ENCODE results near the gene BICC1.
A peak's percentile ranks its signal among the peaks of the same experiment; 100 is the strongest.

Gene BICC1

GRCh38 chr10:58820861-58821751, 308.4 kb downstream of the BICC1 start:
- DNase-seq (ENCODE audit: low read depth): peak; percentile 29

GRCh38 chr10:58821752-58822056, 309.0 kb downstream of the BICC1 start:
- DNase-seq (ENCODE audit: low read depth): no peak

- no peak for DNase-seq (ENCODE audit: low read depth)
Measured at GRCh38 chr10:58823983-58824382, 311.3 kb downstream of the BICC1 start.

- no peak for DNase-seq (ENCODE audit: low read depth)
Measured at GRCh38 chr10:58824396-58824795, 311.7 kb downstream of the BICC1 start.

GRCh38 chr10:58826694-58827093, 314.0 kb downstream of the BICC1 start:
- DNase-seq (ENCODE audit: low read depth): no peak

- DNase-seq (ENCODE audit: low read depth): no peak
Measured at GRCh38 chr10:58827381-58827780, 314.7 kb downstream of the BICC1 start.

- DNase-seq (ENCODE audit: low read depth): no peak
Measured at GRCh38 chr10:58829839-58830238, 317.2 kb downstream of the BICC1 start.

GRCh38 chr10:58830697-58831096, 318.0 kb downstream of the BICC1 start:
- no peak for DNase-seq (ENCODE audit: low read depth)

GRCh38 chr10:58833771-58834561, 321.3 kb downstream of the BICC1 start:
- peak; percentile 35 for DNase-seq (ENCODE audit: low read depth)

- peak; percentile 20 for DNase-seq (ENCODE audit: low read depth)
Measured at GRCh38 chr10:58836176-58836700, 323.6 kb downstream of the BICC1 start.

- DNase-seq (ENCODE audit: low read depth): no peak
Measured at GRCh38 chr10:58836991-58837575, 324.4 kb downstream of the BICC1 start.

GRCh38 chr10:58837826-58838225, 325.2 kb downstream of the BICC1 start:
- no peak for DNase-seq (ENCODE audit: low read depth)

- no peak for DNase-seq (ENCODE audit: low read depth)
Measured at GRCh38 chr10:58838561-58839208, 326.0 kb downstream of the BICC1 start.

GRCh38 chr10:58839771-58840170, 327.1 kb downstream of the BICC1 start:
- DNase-seq (ENCODE audit: low read depth): peak; percentile 58

- DNase-seq (ENCODE audit: low read depth): no peak
Measured at GRCh38 chr10:58840840-58841435, 328.3 kb downstream of the BICC1 start.

GRCh38 chr10:58842860-58843376, 330.2 kb downstream of the BICC1 start:
- DNase-seq (ENCODE audit: low read depth): no peak

GRCh38 chr10:58843760-58844159, 331.1 kb downstream of the BICC1 start:
- no peak for DNase-seq (ENCODE audit: low read depth)

GRCh38 chr10:58844680-58845079, 332.0 kb downstream of the BICC1 start:
- DNase-seq (ENCODE audit: low read depth): no peak

GRCh38 chr10:58846856-58847255, 334.2 kb downstream of the BICC1 start:
- no peak for DNase-seq (ENCODE audit: low read depth)

- no peak for DNase-seq (ENCODE audit: low read depth)
Measured at GRCh38 chr10:58851606-58852005, 338.9 kb downstream of the BICC1 start.

- no peak for DNase-seq (ENCODE audit: low read depth)
Measured at GRCh38 chr10:58853668-58854067, 341.0 kb downstream of the BICC1 start.

Measured in fibroblast of gingiva (primary cell).